WTC11 (cell line): ENCODE data around the gene ZNF540. TPM values are rescaled to one million over a fixed set of nuclear protein-coding genes. Genes with fewer than 3 reads are reported as not detected.

Source experiments
- ATAC-seq: fragments of 200-7000 bp; cut with Tn5 transposase; 2 replicates; pipeline ENCODE4 v1.10.0; 2021; ENCODE audit warnings: mild to moderate bottlenecking, moderate library complexity
- CTCF ChIA-PET: fragments of 300-600 bp; sonication (Branson Sonifier 250); formaldehyde crosslinking; loops from one replicate; lab custom pipeline; 2021; ENCODE audit warnings: antibody characterized with exemption; lab: Charles Lee
- POLR2A ChIA-PET: fragments of 350-600 bp; sonication (Branson Sonifier 250); formaldehyde crosslinking; loops from one replicate; lab custom pipeline; 2021; ENCODE audit warnings: antibody characterized with exemption; lab: Charles Lee
- DNase-seq: peaks from one replicate; pipeline ENCODE4 v3.0.0; 2021; ENCODE audit warnings: low spot score
- H3K27ac Mint-ChIP-seq: 2 replicates; pipeline ENCODE4 v1.8.0; 2021; ENCODE audit warnings: mixed read lengths
- H3K27me3 Mint-ChIP-seq: 2 replicates; pipeline ENCODE4 v1.8.0; 2021; ENCODE audit warnings: low read depth, mild to moderate bottlenecking, moderate library complexity, mixed read lengths
- H3K36me3 Mint-ChIP-seq: 2 replicates; pipeline ENCODE4 v1.8.0; 2021; ENCODE audit warnings: mixed read lengths
- H3K4me1 Mint-ChIP-seq: 2 replicates; pipeline ENCODE4 v1.8.0; 2022; ENCODE audit warnings: mixed read lengths
- H3K4me3 Mint-ChIP-seq: 2 replicates; pipeline ENCODE4 v1.8.0; 2021; ENCODE audit warnings: mild to moderate bottlenecking, moderate library complexity, mixed read lengths
- H3K9me3 Mint-ChIP-seq: 2 replicates; pipeline ENCODE4 v1.8.0; 2021; ENCODE audit warnings: mixed read lengths
- ATF6 ChIP-seq: sonication (generic); formaldehyde crosslinking; IDR thresholded peaks from 2 replicates; pipeline ENCODE4 v1.8.1; 2023; ENCODE audit warnings: mild to moderate bottlenecking, missing genetic modification reagents
- E2F1 ChIP-seq: sonication (generic); formaldehyde crosslinking; IDR thresholded peaks from 2 replicates; pipeline ENCODE4 v1.8.0; 2022; ENCODE audit warnings: mild to moderate bottlenecking, missing genetic modification reagents
- ESRRA ChIP-seq: sonication (generic); formaldehyde crosslinking; IDR thresholded peaks from 2 replicates; pipeline ENCODE4 v1.8.1; 2022; ENCODE audit warnings: mild to moderate bottlenecking, missing genetic modification reagents, borderline replicate concordance
- ETV6 ChIP-seq: sonication (generic); formaldehyde crosslinking; IDR thresholded peaks from 2 replicates; pipeline ENCODE4 v1.8.1; 2022; ENCODE audit warnings: mild to moderate bottlenecking, missing genetic modification reagents
- GTF2I ChIP-seq: fragments of 250-450 bp; sonication (Bioruptor Pico); conservative IDR thresholded peaks from 2 replicates; pipeline ENCODE4 v1.4.0; 2021; ENCODE audit warnings: mild to moderate bottlenecking
- IRF1 ChIP-seq: sonication (generic); formaldehyde crosslinking; IDR thresholded peaks from 2 replicates; pipeline ENCODE4 v1.8.0; 2023; ENCODE audit warnings: missing genetic modification reagents
- JAZF1 ChIP-seq: fragments of 250-450 bp; sonication (Bioruptor Pico); IDR thresholded peaks from 2 replicates; pipeline ENCODE4 v1.9.0; 2021; ENCODE audit warnings: moderate library complexity, mild to moderate bottlenecking, inconsistent platforms
- KAT7 ChIP-seq: sonication (generic); formaldehyde crosslinking; IDR thresholded peaks from 2 replicates; pipeline ENCODE4 v1.8.1; 2023; ENCODE audit warnings: missing genetic modification reagents, mild to moderate bottlenecking, borderline replicate concordance
- MLX ChIP-seq: sonication (generic); formaldehyde crosslinking; IDR thresholded peaks from 2 replicates; pipeline ENCODE4 v1.8.1; 2023; ENCODE audit warnings: mild to moderate bottlenecking, missing genetic modification reagents, moderate library complexity
- NR2C2 ChIP-seq: sonication (generic); formaldehyde crosslinking; IDR thresholded peaks from 2 replicates; pipeline ENCODE4 v1.8.0; 2022; ENCODE audit warnings: mild to moderate bottlenecking, missing genetic modification reagents
- PRDM15 ChIP-seq: sonication (generic); formaldehyde crosslinking; IDR thresholded peaks from 2 replicates; pipeline ENCODE4 v1.8.0; 2022; ENCODE audit warnings: missing genetic modification reagents
- RELA ChIP-seq: sonication (generic); formaldehyde crosslinking; IDR thresholded peaks from 2 replicates; pipeline ENCODE4 v1.8.1; 2022; ENCODE audit warnings: missing genetic modification reagents, mild to moderate bottlenecking, borderline replicate concordance
- SMAD3 ChIP-seq: sonication (generic); formaldehyde crosslinking; IDR thresholded peaks from 2 replicates; pipeline ENCODE4 v1.8.0; 2022; ENCODE audit warnings: missing genetic modification reagents, mild to moderate bottlenecking, borderline replicate concordance
- TEAD1 ChIP-seq: sonication (generic); formaldehyde crosslinking; IDR thresholded peaks from 2 replicates; pipeline ENCODE4 v1.8.0; 2022; ENCODE audit warnings: mild to moderate bottlenecking, missing genetic modification reagents
- USF1 ChIP-seq: sonication (generic); formaldehyde crosslinking; IDR thresholded peaks from 2 replicates; pipeline ENCODE4 v1.8.0; 2022; ENCODE audit warnings: mild to moderate bottlenecking, missing genetic modification reagents
- ZNF138 ChIP-seq: sonication (generic); formaldehyde crosslinking; conservative IDR thresholded peaks from 2 replicates; pipeline ENCODE4 v1.8.1; 2022; ENCODE audit warnings: mild to moderate bottlenecking, moderate library complexity, missing genetic modification reagents
- ZNF281 ChIP-seq: sonication (generic); formaldehyde crosslinking; IDR thresholded peaks from 2 replicates; pipeline ENCODE4 v1.8.0; 2023; ENCODE audit warnings: mild to moderate bottlenecking, missing genetic modification reagents
- total RNA-seq: library from RNA; stranded (reverse); gene quantifications from 3 replicates; pipeline ENCODE4 v1.2.3, GENCODE V29; 2021

ZNF540 gene
- total RNA-seq, 1 experiment from 2014 or later: 0.28 TPM

GRCh38 chr19:37563518-37563917, 31.2 kb upstream of the ZNF540 start:
- Mint-ChIP-seq H3K27ac (no peak overlapping the region), H3K9me3 (peaks cover 90% of the 10 kb centered on the region), H3K4me3 (no peak overlapping the region), H3K4me1 (no peaks in the 10 kb centered on the region), H3K36me3 (peaks cover 91% of the 10 kb centered on the region), H3K27me3 (peaks cover 7% of the 10 kb centered on the region; the same call in 1 of the 2 replicates)
- POLR2A ChIA-PET: no interaction called here
- TF ChIP-seq ZNF281 (CRISPR knock-in tag) (no peak), IRF1 (CRISPR knock-in tag) (no peak), PRDM15 (no peak)
- no peak for ATAC-seq
- no peak for DNase-seq
- CTCF ChIA-PET: no interaction called here

- no peak for TF ChIP-seq TEAD1
- TF ChIP-seq MLX: no peak
- no peak for TF ChIP-seq USF1
- TF ChIP-seq PRDM15: no peak
- no peak for TF ChIP-seq RELA (CRISPR knock-in tag)
- no peak for TF ChIP-seq KAT7
- TF ChIP-seq ATF6 (CRISPR knock-in tag): no peak
- TF ChIP-seq JAZF1 (CRISPR knock-in tag): no peak
- no peak for TF ChIP-seq ETV6 (CRISPR knock-in tag)
- TF ChIP-seq NR2C2: no peak
- TF ChIP-seq E2F1 (CRISPR knock-in tag): no peak
- TF ChIP-seq ESRRA: no peak
- no peak for TF ChIP-seq GTF2I (CRISPR knock-in tag)
- no peak for TF ChIP-seq SMAD3 (CRISPR knock-in tag)
- no peak for TF ChIP-seq ZNF138 (CRISPR knock-in tag)
- POLR2A ChIA-PET: no interaction called here
- Mint-ChIP-seq H3K9me3 (peaks cover 89% of the 10 kb centered on the region), H3K36me3 (peaks cover 91% of the 10 kb centered on the region), H3K4me1 (no peaks in the 10 kb centered on the region), H3K27ac (no peak overlapping the region), H3K27me3 (peaks cover 7% of the 10 kb centered on the region; the same call in 1 of the 2 replicates), H3K4me3 (no peak overlapping the region)
- CTCF ChIA-PET: no interaction called here
- ATAC-seq (no peak), DNase-seq (no peak)
These were observed 29.9 kb upstream of the ZNF540 start for GRCh38 chr19:37564624-37565369.
